HUDEP-2 (cell line): ENCODE results near the gene GNAS.

Experiments
- DNase-seq, 76 experiments: peaks; one replicate each; lab custom pipeline; 2025; ENCODE audit not compliant: unreplicated experiment in 76 of 76; lab: John Stamatoyannopoulos, UW

GNAS gene

GRCh38 chr20:58877976-58878360, 25.5 kb downstream of the GNAS start:
- DNase-seq, result no peak

GRCh38 chr20:58878399-58878798, 25.9 kb downstream of the GNAS start:
- DNase-seq, result no peak

- no peak for DNase-seq
These were observed 27.9 kb downstream of the GNAS start for GRCh38 chr20:58880441-58880840.

GRCh38 chr20:58880994-58881752, 28.7 kb downstream of the GNAS start:
- peak in 1 of 76 experiments; percentile 14 for DNase-seq

- no peak for DNase-seq
These were observed 30.2 kb downstream of the GNAS start for GRCh38 chr20:58882704-58883089.

GRCh38 chr20:58883241-58883691, 30.8 kb downstream of the GNAS start:
- no peak for DNase-seq

- no peak for DNase-seq
These were observed 32.5 kb downstream of the GNAS start for GRCh38 chr20:58884966-58885365.

- no peak for DNase-seq
These were observed 34.0 kb downstream of the GNAS start for GRCh38 chr20:58886546-58886945.

- DNase-seq, result no peak
These were observed 35.6 kb downstream of the GNAS start for GRCh38 chr20:58888103-58888502.

- DNase-seq, result peak in 69 of 76 experiments; percentile 4 to 86 (median 62)
These were observed 36.2 kb downstream of the GNAS start for GRCh38 chr20:58888521-58889333.

- peak in 3 of 76 experiments; percentile 4 to 18 (median 7) for DNase-seq
These were observed 36.8 kb downstream of the GNAS start for GRCh38 chr20:58889334-58889760.

- peak in 3 of 76 experiments; percentile 11 to 47 (median 39) for DNase-seq
These were observed 37.4 kb downstream of the GNAS start for GRCh38 chr20:58889798-58890517.

GRCh38 chr20:58890518-58891085, 38.1 kb downstream of the GNAS start:
- peak in 43 of 76 experiments; percentile 13 to 72 (median 45) for DNase-seq

- DNase-seq, result peak in 51 of 76 experiments; percentile 11 to 81 (median 47)
These were observed 38.7 kb downstream of the GNAS start for GRCh38 chr20:58891086-58891717.

- DNase-seq, result peak in 9 of 76 experiments; percentile 4 to 40 (median 23)
These were observed 39.2 kb downstream of the GNAS start for GRCh38 chr20:58891718-58892140.

- DNase-seq, result peak in 56 of 76 experiments; percentile 15 to 79 (median 56)
These were observed 39.8 kb downstream of the GNAS start for GRCh38 chr20:58892141-58892931.

- peak in 2 of 76 experiments; percentile 4 to 21 for DNase-seq
These were observed 40.4 kb downstream of the GNAS start for GRCh38 chr20:58892932-58893224.

GRCh38 chr20:58893355-58894120, 41.0 kb downstream of the GNAS start:
- peak in 6 of 76 experiments; percentile 1 to 24 (median 6) for DNase-seq
